Spleen (tissue), 11 donors: ENCODE measurements around the gene PGBD5. TPM values are rescaled to one million over a fixed set of nuclear protein-coding genes. Genes with fewer than 3 reads are reported as not detected.

Experiments
- DNase-seq: peaks from one replicate; pipeline ENCODE4 v3.0.0-alpha.2; 2020
- H3K27ac ChIP-seq, 8 donors: fragments of 200-600 bp; sonication (generic) in 7 of 8; 1 replicate in 4 of 8; 2 replicates in 4 of 8; pipeline versions ENCODE4 v1.5.0 to v1.8.0; 2016 to 2021; ENCODE audit warnings: inconsistent platforms in 4 of 8, mild to moderate bottlenecking in 4 of 8, moderate library complexity in 1 of 8
- H3K27me3 ChIP-seq, 7 donors: fragments of 200-600 bp; sonication (generic) in 6 of 7; replicated peaks in 1 of 7; 1 replicate in 4 of 7; 2 replicates in 3 of 7; pipeline versions ENCODE4 v1.5.0 to v1.8.0; 2016 to 2021; ENCODE audit warnings: inconsistent platforms in 3 of 7, mild to moderate bottlenecking in 1 of 7
- H3K36me3 ChIP-seq, 6 donors: fragments of 200-600 bp; sonication (generic) in 5 of 6; 1 replicate in 4 of 6; 2 replicates in 2 of 6; pipeline versions ENCODE4 v1.5.0 to v1.8.0; 2016 to 2021; ENCODE audit warnings: inconsistent platforms in 2 of 6
- H3K4me1 ChIP-seq, 6 donors: fragments of 200-600 bp; sonication (generic) in 5 of 6; 1 replicate in 3 of 6; 2 replicates in 3 of 6; pipeline versions ENCODE4 v1.5.0 to v1.8.0; 2016 to 2021; ENCODE audit warnings: inconsistent platforms in 3 of 6
- H3K4me3 ChIP-seq, 8 donors: fragments of 200-600 bp; sonication (generic) in 7 of 8; 1 replicate in 4 of 8; 2 replicates in 4 of 8; pipeline versions ENCODE4 v1.5.0 to v1.8.0; 2016 to 2021; ENCODE audit warnings: inconsistent platforms in 4 of 8, mild to moderate bottlenecking in 4 of 8, moderate library complexity in 2 of 8
- H3K9me3 ChIP-seq, 8 donors: fragments of 200-600 bp; sonication (generic) in 7 of 8; 1 replicate in 4 of 8; 2 replicates in 4 of 8; pipeline versions ENCODE4 v1.5.0 to v1.8.0; 2016 to 2021; ENCODE audit warnings: inconsistent platforms in 4 of 8
- CTCF ChIP-seq, 11 experiments: fragments of 200-600 bp in 7 of 11; fragments of 450-650 bp in 4 of 11; sonication (generic) in 4 of 11; IDR thresholded peaks in 8 of 11; conservative IDR thresholded peaks in 3 of 11; 1 replicate in 7 of 11; 2 replicates in 4 of 11; pipeline versions ENCODE4 v1.4.0 to v1.8.0; 2016 to 2021; ENCODE audit warnings: antibody characterized with exemption in 11 of 11, inconsistent platforms in 4 of 11, mild to moderate bottlenecking in 1 of 11
- POLR2A ChIP-seq, 3 donors: fragments of 450-650 bp; IDR thresholded peaks; one replicate each; pipeline ENCODE4 v1.5.1; 2017; ENCODE audit warnings: antibody characterized with exemption in 3 of 3, mild to moderate bottlenecking in 1 of 3
- POLR2AphosphoS5 ChIP-seq, 3 donors: sonication (generic); formaldehyde crosslinking; IDR thresholded peaks; one replicate each; pipeline ENCODE4 v1.5.1; 2017; ENCODE audit warnings: antibody characterized with exemption in 3 of 3
- WGBS, 5 donors: extraction: QIAGEN DNeasy Blood & Tissue Kit in 3 of 5; methylation state at CpG; one replicate each; pipeline versions ENCODE4 v1.1.5 to v1.1.7; 2013 to 2018; 5-methylcytosine and 5-hydroxymethylcytosine counted together
- intact Hi-C: fragments of 100-400 bp; cut with DNase I; formaldehyde crosslinking; loops from one replicate; pipeline ENCODE4 v1.15.0; 2023; ENCODE audit warnings: low total_unique reads
- polyA plus RNA-seq, 3 donors: library from polyadenylated mRNA; stranded (reverse); fragments of 200-250 nt; gene quantifications; one replicate each; pipeline ENCODE4 v1.2.1, GENCODE V29; 2013
- total RNA-seq, 7 donors: library from RNA; depleted of rRNA in 3 of 7; stranded (reverse); fragments of >200 nt in 3 of 7; fragmentation: NEBNext Ultra II Directional in 4 of 7; extraction: Animal tissue kit (Norgen Biotek cat#: 25700) in 4 of 7; gene quantifications; one replicate each; pipeline versions ENCODE4 v1.1.0 to v1.2.1, GENCODE V29; 2016 to 2021
- donor health status: healthy with polysubstance abuse.
- donor health status: DM: no; HTN: no; CAD: no; lungs with moderate emphysema.
- donor health status: DM: no; HTN: no; CAD: no.
- donor health status: Bipolar disorder and iron deficiency.
- donor health status: healthy.
- donor health status: DM: no; HTN: no; CAD: no.
- donor health status: DM: yes; HTN: yes; CAD: no.

The PGBD5 gene
- total and polyA plus RNA-seq, 10 donors, result 0.07 to 6.7 (median 3.0) TPM

GRCh38 chr1:230376296-230376695, 49.8 kb downstream of the PGBD5 start:
- 79 to 96% (median 85%) methylated on average over 4 of the region's 4 CpGs for WGBS, 5 donors
- Histone ChIP-seq H3K4me3 (no peak overlapping the region), H3K27me3 (peaks cover 0 to 5% (median 0%) of the 10 kb centered on the region in 7 donors), H3K27ac (no peak overlapping the region), H3K9me3 (peaks cover 0 to 23% (median 18%) of the 10 kb centered on the region in 8 donors), H3K4me1 (no peaks in the 10 kb centered on the region), H3K36me3 (no peaks in the 10 kb centered on the region)
- DNase-seq, result no peak
- TF ChIP-seq POLR2A (IDR thresholded peaks at IDR 0.05), result no peak
- intact Hi-C loops, result no loop called here

- DNase-seq, result no peak
- no peak overlapping the region for H3K4me3 ChIP-seq
- intact Hi-C loops, result no loop called here
- TF ChIP-seq POLR2A (IDR thresholded peaks at IDR 0.05) (no peak), CTCF (IDR thresholded peaks at IDR 0.05 in 8 of 11, conservative IDR thresholded peaks at IDR 0.05 in 3 of 11) (no peak), POLR2AphosphoS5 (IDR thresholded peaks at IDR 0.05) (no peak)
- H3K27ac ChIP-seq, result no peak overlapping the region
- whole genome bisulfite sequencing, 5 donors, result 61 to 74% (median 69%) methylated on average over 6 of the region's 6 CpGs
- peaks cover 0 to 23% (median 18%) of the 10 kb centered on the region in 8 donors for H3K9me3 ChIP-seq
- no peaks in the 10 kb centered on the region for H3K36me3 ChIP-seq
- H3K27me3 ChIP-seq, result no peaks in the 10 kb centered on the region
- no peaks in the 10 kb centered on the region for H3K4me1 ChIP-seq
Measured at GRCh38 chr1:230375780-230376179, 50.4 kb downstream of the PGBD5 start.

- Histone ChIP-seq H3K4me1 (no peaks in the 10 kb centered on the region), H3K27ac (no peak overlapping the region), H3K36me3 (no peaks in the 10 kb centered on the region), H3K4me3 (no peak overlapping the region), H3K27me3 (no peaks in the 10 kb centered on the region), H3K9me3 (peaks cover 0 to 17% (median 16%) of the 10 kb centered on the region in 8 donors)
- DNase-seq, result no peak
- intact Hi-C loops, result no loop called here
- WGBS, 5 donors, result 52 to 72% (median 59%) methylated on average over 3 of the region's 3 CpGs
- TF ChIP-seq POLR2AphosphoS5 (IDR thresholded peaks at IDR 0.05) (no peak), CTCF (IDR thresholded peaks at IDR 0.05 in 8 of 11, conservative IDR thresholded peaks at IDR 0.05 in 3 of 11) (no peak), POLR2A (IDR thresholded peaks at IDR 0.05) (no peak)
Measured at GRCh38 chr1:230375147-230375546, 51.0 kb downstream of the PGBD5 start.

GRCh38 chr1:230371923-230372703, 54.0 kb downstream of the PGBD5 start:
- intact Hi-C loops, result no loop called here
- no peaks in the 10 kb centered on the region for H3K27me3 ChIP-seq
- 79 to 83% (median 81%) methylated on average over 12 of the region's 12 CpGs for WGBS, 5 donors
- H3K27ac ChIP-seq, result no peak overlapping the region
- H3K36me3 ChIP-seq, result no peaks in the 10 kb centered on the region
- TF ChIP-seq CTCF (IDR thresholded peaks at IDR 0.05 in 8 of 11, conservative IDR thresholded peaks at IDR 0.05 in 3 of 11) (no peak), POLR2A (IDR thresholded peaks at IDR 0.05) (no peak), POLR2AphosphoS5 (IDR thresholded peaks at IDR 0.05) (no peak)
- H3K9me3 ChIP-seq, result no peaks in the 10 kb centered on the region
- H3K4me1 ChIP-seq, result no peaks in the 10 kb centered on the region
- H3K4me3 ChIP-seq, result no peak overlapping the region
- no peak for DNase-seq
